OCI-M1 (cell line): ENCODE results near the gene USP13.
"Not testable (repeated sequence)": the region's sequence is repeated elsewhere in the genome, so short reads cannot be mapped to it uniquely, and the experiment has no call there.

Experiments
- DNase-seq: peaks from one replicate; lab custom pipeline; 2025; lab: John Stamatoyannopoulos, UW

USP13 gene, protein sequence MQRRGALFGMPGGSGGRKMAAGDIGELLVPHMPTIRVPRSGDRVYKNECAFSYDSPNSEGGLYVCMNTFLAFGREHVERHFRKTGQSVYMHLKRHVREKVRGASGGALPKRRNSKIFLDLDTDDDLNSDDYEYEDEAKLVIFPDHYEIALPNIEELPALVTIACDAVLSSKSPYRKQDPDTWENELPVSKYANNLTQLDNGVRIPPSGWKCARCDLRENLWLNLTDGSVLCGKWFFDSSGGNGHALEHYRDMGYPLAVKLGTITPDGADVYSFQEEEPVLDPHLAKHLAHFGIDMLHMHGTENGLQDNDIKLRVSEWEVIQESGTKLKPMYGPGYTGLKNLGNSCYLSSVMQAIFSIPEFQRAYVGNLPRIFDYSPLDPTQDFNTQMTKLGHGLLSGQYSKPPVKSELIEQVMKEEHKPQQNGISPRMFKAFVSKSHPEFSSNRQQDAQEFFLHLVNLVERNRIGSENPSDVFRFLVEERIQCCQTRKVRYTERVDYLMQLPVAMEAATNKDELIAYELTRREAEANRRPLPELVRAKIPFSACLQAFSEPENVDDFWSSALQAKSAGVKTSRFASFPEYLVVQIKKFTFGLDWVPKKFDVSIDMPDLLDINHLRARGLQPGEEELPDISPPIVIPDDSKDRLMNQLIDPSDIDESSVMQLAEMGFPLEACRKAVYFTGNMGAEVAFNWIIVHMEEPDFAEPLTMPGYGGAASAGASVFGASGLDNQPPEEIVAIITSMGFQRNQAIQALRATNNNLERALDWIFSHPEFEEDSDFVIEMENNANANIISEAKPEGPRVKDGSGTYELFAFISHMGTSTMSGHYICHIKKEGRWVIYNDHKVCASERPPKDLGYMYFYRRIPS

DNA sequence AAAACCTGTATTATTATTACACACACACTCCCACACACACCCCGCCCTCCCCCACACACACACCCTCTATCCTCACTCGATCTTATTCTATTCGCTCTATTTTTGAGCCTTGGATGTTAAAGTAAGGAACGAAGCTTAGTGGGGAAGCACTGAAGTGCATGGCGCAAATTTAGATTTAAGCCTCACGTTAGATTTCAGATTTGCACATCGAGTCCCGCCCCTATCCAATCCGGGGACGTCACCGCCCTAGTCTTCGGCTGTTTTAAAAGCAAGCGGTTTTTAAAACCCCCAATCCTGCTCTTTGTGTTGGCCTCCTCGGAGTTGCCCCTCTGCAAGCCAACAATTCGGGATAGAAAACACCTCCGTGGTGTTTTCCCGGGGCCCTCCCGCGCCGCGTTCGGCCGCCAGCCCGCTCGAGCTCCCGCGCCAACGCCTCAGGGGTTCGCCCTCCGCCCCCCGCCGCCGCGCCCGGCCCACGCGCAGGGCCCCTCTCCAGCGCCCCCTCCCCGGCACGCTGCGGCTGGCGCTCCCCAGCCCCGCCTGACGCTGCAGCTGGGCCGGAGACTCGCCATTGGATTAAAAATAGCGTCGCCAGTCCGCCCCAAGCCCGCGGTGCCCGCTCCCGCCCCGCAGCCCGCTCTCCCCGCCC is at the start of gene USP13:
Gene USP13, plus strand, starts transcription at position 594 of the 649 bp plus-strand sequence. CDS start 186 bp downstream, outside the sequence.
- DNase-seq, result peak; percentile 69

DNA sequence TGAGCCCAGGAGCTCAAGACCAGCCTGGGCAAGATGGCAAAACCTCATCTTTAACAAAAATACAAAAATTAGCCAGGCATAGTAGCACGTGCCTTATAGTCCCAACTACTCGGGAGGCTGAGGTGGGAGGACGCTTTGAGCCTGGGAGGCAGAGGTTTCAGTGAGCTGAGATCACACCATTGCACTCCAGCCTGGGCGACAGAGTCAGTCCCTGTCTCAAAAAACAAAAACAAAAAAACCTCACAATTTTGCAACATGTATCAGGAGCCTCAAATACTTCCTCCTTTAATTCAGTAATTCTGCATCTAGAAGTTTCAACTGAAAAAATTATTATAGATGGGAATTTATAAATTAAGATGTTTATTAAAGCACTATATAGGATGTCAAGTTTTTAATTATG is 49.5 kb upstream of the USP13 start:
- DNase-seq, result no peak

DNA sequence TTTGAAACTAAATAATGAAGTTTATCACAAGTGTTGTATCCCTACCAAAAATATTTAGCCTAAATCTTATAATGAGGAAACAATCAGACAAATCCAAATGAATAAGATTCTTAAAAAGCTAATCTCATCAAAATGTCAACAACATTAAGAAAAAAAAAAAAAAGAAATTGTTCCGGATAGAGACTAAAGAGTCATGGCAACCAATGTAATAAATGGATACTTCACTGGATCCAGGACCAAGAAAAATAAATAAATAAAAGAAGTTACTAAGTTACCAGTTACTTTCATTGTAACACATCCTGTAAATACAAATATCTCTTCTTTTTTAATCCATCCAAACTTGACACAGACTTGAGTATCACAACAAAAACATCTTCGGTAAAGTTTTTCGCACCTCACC is 49.0 kb upstream of the USP13 start:
- peak; percentile 32 for DNase-seq

DNA sequence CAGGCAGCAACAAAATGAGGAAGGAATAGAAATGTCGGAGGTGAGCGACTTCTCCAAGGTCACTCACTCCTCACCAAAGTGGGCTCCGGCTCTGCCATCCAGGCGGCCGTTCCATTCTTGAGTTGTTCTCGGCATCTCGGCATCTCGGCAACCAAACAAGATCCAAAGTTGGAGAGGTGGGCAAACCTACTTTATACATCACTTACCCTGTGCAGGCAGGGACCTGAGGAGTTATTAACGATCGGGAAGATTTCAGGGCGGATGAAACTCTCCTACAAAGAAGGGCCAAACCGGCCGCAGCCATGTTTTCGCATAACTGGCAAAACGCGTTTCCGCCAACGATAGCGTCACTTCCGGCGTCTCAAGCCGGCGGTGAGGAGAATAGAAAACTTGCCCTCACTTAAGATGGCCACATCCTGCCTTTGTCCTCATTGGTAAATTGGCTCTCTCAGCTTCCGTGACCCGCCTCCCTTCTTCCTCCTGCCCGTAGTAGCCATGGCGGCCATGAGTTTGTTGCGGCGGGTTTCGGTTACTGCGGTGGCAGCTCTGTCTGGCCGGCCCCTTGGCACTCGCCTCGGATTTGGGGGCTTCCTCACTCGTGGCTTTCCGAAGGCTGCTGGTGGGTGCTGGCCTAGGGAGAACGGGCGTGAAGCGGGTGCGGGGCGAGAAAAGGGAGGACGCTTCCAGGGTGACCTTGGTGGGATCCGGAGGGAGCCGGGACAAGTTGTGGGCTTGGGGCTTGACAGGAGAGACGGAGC is 48.3 kb upstream of the USP13 start, which contains the start of the genes MRPL47 and NDUFB5:
Gene MRPL47, minus strand, starts transcription at position 318 of the 758 bp plus-strand sequence. Its CDS starts 14 bp downstream, at position 304.
Gene NDUFB5, plus strand, starts transcription at position 474 of the 758 bp plus-strand sequence. Its CDS starts 22 bp downstream, at position 496.
- DNase-seq, result peak; percentile 94

DNA sequence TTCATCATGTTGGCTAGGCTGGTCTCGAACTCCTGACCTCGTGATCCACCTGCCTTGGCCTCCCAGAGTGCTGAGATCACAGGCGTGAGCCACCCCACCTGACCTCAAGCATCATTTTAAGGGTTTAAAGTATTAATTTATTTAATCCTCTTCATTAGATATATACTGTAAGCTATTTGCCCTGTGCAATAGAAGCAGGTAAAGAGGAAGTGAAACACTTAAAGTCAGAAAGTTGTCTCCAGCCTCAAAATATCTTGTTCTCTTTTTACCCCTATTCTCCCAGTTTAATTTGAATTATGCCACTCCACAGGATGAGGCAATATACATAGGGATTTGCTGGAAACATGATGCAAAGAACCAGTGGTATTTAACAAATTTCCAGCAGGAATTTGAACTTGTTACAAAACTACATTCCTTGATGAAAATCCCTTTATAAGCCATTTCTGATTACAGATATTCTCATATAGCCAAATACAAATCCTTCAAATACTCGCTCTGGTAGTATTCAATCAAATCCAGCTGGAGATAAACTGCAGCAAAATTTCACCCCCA is 46.2 kb upstream of the USP13 start:
- DNase-seq, result no peak

DNA sequence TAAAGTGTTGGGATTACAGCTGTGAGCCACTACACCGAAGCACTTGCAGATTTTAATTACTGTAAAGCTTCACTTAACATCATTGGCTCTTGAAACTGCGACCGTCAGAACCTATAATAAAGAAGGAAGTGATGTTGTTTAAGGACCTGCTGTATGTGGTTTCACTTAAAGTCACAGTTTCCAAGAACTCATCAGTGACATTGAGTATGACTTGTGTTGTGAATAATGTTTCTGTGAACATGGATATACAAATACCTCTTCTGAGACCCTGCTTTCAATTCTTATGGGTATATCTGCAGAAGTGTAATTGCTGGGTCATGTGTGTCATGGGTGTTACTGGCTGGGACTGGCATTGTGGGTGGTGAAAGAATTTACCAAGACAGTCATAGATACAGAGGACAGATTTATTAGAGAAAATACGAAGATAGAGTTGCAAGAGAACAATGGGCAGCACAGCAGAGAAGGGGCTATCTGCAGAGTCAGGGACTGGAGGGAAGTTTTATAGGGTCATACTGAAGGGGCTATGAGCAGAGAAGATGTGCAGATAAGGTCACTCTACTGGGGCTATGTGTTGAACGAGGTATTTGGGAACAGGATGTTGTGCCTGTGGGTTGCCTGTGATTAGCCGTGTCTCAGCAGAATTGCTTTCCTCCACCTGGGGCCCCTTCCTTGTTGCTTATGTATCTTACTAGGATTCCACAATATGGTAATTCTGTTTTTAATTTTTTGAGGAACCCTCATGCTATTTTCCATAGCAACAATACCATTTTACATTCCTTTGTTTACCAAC is 43.7 kb upstream of the USP13 start:
- peak; percentile 61 for DNase-seq

DNA sequence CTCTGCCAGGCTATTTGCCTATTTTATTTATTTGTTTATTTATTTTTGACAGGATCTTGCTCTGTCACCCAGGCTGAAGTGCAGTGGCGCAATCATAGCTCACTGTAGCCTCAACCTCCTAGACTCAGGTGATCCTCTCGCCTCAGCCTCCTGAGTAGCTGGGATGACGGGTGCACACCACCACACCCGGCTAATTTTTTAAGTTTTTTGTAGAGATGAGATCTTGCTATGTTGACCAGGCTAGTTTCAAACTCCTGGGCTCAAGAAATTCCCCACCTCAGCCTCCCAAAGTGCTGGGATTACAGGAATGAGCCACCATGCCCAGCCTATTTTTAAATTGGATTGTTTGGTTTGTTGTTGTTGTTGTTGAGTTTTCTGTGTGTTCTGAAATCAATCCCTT is 42.8 kb upstream of the USP13 start:
- no peak for DNase-seq

DNA sequence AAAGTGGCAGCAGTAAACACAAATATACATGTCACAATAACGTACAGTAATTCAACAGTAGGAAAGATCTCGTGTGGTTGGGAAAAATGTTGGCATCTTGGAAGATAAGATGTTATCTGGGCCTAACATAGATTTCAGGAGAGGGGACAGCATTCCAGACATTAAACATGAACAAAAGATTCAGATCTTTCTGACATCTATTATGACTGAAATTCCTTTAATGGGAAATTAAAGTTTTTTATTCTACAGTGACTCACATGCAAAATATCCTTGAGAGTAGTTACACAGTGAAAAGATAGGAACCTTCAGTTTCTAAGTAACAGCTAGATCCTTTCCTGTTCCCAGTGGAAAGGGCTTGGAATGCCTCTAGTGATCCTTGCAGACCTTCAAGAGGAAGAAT is 39.0 kb upstream of the USP13 start:
- no peak for DNase-seq

DNA sequence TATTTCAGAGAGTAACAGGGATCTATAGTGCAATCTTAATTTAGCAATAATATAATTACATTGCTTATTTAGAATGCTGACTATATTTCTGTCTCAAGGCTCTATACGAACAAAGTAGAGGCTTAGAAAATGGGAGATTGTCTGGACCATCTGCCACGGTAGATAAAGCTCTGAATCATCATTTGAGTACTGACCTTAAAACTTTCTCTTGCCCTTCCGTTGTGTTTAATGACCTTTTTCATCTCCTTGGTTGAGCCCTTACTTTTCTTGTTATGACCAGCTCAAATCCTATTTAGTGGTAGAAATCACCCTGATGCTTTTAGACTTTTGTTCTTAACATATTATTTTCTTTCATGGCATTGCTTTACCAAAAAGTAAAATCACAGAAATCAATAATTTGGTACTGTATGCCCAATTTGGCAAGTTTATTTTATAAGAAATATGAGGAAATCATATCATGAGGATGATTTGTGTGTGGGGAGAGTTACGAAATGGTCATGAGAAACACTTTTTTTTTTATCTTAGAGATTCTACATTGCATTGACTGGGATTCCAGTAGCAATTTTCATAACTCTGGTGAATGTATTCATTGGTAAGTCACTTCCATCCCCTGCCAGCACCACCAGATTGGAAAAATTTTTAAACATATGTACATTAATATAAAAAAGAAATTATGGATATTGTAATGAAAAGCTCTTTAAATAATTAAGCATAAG is 37.2 kb upstream of the USP13 start:
- peak; percentile 85 for DNase-seq

DNA sequence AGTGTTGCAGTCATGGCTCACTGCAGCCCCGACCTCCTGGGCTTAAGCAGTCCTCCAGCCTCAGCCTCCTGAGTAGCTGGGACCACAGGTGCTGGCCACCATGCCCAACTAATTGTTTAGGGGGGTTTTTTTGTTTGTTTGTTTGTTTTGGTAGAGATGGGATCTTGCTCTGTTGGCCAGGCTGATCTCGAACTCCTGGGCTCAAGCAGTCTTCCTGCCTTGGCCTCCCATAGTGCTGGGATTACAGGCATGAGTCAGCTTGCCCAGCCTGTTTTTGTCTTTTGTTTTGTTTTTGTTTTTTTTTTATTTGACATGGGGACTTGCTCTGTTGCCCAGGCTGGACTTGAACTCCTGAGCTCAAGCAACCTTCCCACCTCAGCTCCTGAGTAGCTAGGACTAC is 30.8 kb upstream of the USP13 start:
- no peak for DNase-seq

DNA sequence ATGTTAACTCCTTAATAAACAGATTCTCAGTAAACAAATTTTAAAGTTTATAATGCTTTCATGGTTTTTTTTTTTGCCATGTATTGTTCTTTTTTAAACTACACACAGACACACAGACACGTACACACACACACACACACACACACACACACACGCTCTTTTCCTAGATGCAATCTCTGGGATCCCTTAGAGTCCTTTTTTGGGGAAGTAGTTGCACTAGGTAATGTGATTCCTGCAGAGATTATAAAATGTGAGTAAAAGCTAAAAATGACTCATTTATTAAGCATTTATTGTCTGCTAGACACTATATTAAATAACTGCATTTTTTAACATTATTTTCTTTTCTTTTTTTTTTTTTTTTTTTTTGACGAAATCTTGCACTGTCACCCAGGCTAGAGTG is 28.4 kb upstream of the USP13 start:
- no peak for DNase-seq

DNA sequence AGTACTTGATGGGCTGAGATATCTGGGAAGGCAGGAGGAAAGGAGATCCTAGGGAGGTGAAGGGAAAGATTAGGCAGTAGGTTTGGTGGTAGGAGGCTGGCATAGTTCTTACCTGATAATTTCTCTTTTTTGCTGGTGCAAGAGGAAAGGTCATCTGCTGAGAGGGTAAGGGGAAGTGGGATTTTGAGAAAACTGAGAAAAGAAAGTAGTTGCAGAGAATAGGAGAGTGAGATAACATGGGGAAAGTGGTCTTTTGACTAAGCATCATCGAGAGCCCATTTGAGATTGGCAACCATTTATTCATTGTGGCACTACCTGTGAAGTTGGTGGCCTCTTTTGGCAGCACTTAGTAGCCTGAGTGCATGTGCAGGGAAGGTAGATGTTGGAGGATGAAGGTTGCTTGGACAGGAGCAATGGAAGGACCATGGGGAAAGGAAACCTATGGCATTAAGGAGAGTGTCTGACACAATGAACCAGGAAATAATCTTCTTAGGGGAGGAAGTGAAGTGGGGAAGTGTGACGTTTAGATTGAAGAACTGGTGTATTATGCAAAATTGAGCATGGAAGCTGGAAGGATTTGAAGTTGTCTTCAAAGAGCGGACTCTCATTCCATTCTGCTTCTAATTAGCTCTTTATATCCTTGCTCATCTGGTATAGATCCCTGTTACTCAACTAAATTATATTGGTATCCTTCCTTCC is 21.9 kb upstream of the USP13 start:
- DNase-seq, result no peak

DNA sequence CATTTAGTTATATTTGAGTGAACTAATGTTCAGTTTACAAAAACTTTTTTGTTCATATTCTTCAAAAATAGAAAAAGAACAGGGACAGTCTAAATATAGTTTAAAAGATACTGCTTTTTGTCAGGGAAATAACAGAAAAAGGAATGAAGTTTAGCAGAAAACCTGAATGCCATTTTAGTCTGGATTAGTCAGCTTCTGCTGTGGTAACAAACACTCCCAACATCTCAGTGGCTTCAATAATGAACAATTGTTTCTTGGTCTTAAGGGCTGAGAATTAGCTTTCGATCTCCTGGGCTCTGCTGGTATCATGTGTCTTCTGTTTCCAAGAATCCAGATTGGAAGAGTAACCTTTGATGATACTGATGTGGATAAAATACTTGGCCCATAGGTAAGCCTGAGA is 12.4 kb upstream of the USP13 start:
- no peak for DNase-seq

DNA sequence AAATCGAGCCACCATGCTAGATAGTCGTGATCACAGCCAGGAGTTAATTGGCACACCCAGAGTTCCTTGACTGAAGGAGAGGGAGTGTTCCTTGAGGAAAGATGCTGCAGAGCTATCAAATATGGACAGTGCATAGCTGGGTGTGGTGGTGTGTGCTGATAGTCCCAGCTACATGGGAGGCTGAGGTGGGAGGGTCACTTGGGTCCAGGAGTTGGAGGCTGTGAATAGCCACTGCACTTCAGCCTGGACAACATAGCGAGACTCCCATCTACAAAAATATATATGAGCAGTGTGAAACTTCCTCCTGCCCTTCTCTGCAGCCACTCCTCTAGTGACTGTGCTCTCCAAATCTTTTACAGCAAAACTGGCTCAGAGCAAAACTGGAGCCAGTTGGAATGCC is 10.0 kb upstream of the USP13 start:
- no peak for DNase-seq

DNA sequence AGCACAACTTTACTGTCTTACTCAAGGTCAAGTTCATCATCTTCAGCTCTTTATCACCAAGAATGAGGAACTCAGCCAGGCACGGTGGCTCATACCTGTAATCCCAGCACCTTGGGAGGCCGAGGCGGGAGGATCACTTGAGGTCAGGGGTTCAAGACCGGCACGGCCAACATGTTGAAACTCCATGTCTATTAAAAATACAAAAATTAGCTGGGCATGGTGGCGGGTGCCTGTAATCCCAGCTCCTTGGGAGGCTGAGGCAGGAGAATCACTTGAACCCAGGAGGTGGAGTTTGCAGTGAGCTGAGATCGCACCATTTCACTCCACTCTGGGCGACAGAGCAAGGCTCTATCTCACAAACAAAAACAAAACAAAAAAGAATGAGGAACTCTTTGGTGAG is 9.0 kb upstream of the USP13 start:
- DNase-seq, result not testable (repeated sequence)

DNA sequence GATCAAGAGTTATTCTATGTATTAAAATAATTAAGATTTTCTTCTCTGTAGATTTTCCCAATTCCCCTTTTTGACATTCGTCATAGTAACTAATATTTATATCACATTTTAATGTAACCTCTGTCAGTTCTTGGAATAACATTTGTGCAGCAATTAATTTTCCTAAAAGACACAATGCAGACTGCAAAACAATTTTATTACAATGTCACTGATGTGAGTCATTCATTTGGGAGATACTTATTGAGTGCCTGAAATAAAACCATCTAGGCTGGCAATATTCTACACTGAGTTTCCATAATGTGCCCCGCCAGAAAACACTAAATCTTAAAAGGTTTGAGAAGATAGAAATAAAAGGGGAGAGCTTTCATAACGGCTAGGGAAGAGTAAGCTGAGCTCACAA is 6.7 kb upstream of the USP13 start:
- no peak for DNase-seq

DNA sequence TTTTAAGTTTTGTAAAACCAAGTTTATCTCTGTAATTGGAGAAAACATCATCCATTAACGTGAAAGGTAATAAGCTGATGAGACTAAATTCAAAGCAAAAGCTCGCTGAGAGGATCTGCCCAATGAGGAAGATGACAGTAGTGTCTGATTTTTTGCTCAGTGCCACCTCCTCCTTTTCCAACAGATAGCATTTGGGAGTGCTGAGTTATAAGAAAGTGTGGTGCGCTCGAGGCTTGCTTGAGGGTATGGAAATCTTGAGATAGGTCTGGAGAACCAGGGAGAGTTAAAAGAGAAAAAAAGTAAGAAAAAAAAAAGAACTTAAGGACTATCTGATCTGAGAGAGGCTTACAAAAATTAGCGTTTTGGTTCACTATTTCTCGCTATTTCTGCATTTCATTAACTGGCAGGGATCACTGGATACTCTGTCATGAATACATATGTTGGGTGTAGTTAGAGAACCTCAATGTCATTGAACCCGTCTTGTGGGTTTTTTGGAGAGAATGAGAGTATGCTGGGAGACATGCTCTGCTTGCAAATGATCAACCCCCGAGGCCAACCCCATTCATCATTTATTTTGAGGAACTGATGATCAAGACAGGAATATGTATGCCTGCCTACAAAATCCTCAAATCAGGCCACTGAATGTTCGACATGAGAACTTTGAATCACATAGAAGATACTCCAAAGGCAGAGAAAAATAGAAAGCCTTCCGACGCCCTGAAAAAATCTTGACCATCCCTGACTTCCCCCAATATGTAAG is 973 bp upstream of the USP13 start:
- DNase-seq, result no peak

DNA sequence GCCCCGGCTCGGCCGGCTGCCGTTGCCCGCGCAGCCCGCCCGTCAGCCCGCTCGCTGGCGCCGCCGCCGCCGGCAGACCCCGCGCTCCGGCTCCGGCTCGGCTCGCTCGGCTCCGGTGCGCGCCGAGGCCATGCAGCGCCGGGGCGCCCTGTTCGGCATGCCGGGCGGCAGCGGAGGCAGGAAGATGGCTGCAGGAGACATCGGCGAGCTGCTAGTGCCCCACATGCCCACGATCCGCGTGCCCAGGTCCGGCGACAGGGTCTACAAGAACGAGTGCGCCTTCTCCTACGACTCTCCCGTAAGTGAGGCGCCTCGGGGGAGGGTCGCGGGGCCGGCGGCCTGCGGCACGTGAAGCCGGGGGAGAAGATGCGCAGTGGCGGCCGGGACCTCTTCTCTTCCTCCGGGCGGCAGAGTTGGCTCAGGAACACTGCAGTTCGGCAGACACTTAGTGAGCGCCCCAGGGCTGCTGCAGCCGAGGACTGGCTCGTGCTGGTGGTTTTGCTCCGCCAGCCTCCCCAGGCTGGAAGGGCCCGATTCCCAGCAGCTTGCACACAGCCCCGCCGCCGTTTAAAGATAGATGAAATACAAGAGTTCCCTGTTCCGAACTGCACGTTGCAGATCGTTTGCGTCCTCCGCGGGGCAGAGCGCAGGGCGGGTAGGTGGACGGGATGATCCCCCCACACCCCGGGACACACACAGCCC is 407 bp downstream of the USP13 start:
- DNase-seq, result peak; percentile 72
